Mesothelial cell of epicardium (in vitro differentiated cells): ENCODE results near the gene DSCAM. TPM values are rescaled to one million over a fixed set of nuclear protein-coding genes. Genes with fewer than 3 reads are reported as not detected.
"Not testable (repeated sequence)": the region's sequence is repeated elsewhere in the genome, so short reads cannot be mapped to it uniquely, and the experiment has no call there.

ENCODE experiments used
- DNase-seq, 2 experiments: peaks; one replicate each; pipeline ENCODE4 v3.0.0; 2021; ENCODE audit warnings: low spot score in 2 of 2; ENCODE audit not compliant: unreplicated experiment in 2 of 2
- H3K27ac Mint-ChIP-seq: 2 replicates; pipeline ENCODE4 v1.8.0; 2021; ENCODE audit warnings: mixed read lengths
- H3K27me3 Mint-ChIP-seq: 2 replicates; pipeline ENCODE4 v1.8.0; 2021; ENCODE audit warnings: low read depth, mixed read lengths
- H3K36me3 Mint-ChIP-seq: 2 replicates; pipeline ENCODE4 v1.8.0; 2021; ENCODE audit warnings: mixed read lengths
- H3K4me1 Mint-ChIP-seq: 2 replicates; pipeline ENCODE4 v1.8.0; 2021; ENCODE audit warnings: mixed read lengths
- H3K4me3 Mint-ChIP-seq: 2 replicates; pipeline ENCODE4 v1.8.0; 2021; ENCODE audit warnings: mild to moderate bottlenecking, moderate library complexity, mixed read lengths
- H3K9me3 Mint-ChIP-seq: 2 replicates; pipeline ENCODE4 v1.8.0; 2021; ENCODE audit warnings: mixed read lengths
- total RNA-seq: library from RNA; stranded (reverse); gene quantifications from 3 replicates; pipeline ENCODE4 v1.2.1, GENCODE V29; 2021
- TF ChIP-seq, protein P1 (sequence below): fragments of 200-600 bp; sonication (generic); IDR thresholded peaks from one replicate; pipeline ENCODE4 v1.5.0; 2021; ENCODE audit warnings: antibody characterized with exemption; ENCODE audit not compliant: unreplicated experiment

DSCAM gene
- total RNA-seq, 1 donor from 2014 or later = not detected

DNA sequence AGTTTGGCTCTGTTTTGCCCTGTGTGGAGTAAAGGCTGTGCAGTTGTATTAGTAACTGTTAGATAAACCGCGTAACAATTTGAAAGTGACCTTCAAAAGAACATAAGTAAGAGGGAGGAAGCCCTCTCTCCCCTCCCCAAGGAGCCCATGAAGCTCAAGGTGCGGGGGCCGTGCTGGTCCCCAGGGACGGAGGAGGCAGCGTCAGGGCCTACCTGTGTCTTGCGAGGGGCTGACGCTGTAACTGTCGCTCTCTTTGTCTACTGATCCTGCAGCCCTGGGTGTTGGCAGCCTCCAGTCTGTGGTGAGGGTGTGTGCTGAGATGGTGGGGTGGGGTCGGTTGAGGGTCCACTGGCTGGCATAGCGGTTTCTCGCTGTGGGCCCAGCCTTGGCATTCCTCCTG lies 803.1 kb downstream of the DSCAM start:
- no peak overlapping the region for H3K27ac Mint-ChIP-seq
- peaks cover 9% of the 10 kb centered on the region for H3K4me1 Mint-ChIP-seq
- no peaks in the 10 kb centered on the region for H3K36me3 Mint-ChIP-seq
- DNase-seq = no peak
- no peaks in the 10 kb centered on the region for H3K27me3 Mint-ChIP-seq
- H3K9me3 Mint-ChIP-seq = no peaks in the 10 kb centered on the region
- no peak overlapping the region for H3K4me3 Mint-ChIP-seq
- TF ChIP-seq, protein P1, sequence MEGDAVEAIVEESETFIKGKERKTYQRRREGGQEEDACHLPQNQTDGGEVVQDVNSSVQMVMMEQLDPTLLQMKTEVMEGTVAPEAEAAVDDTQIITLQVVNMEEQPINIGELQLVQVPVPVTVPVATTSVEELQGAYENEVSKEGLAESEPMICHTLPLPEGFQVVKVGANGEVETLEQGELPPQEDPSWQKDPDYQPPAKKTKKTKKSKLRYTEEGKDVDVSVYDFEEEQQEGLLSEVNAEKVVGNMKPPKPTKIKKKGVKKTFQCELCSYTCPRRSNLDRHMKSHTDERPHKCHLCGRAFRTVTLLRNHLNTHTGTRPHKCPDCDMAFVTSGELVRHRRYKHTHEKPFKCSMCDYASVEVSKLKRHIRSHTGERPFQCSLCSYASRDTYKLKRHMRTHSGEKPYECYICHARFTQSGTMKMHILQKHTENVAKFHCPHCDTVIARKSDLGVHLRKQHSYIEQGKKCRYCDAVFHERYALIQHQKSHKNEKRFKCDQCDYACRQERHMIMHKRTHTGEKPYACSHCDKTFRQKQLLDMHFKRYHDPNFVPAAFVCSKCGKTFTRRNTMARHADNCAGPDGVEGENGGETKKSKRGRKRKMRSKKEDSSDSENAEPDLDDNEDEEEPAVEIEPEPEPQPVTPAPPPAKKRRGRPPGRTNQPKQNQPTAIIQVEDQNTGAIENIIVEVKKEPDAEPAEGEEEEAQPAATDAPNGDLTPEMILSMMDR = no peak

DNA sequence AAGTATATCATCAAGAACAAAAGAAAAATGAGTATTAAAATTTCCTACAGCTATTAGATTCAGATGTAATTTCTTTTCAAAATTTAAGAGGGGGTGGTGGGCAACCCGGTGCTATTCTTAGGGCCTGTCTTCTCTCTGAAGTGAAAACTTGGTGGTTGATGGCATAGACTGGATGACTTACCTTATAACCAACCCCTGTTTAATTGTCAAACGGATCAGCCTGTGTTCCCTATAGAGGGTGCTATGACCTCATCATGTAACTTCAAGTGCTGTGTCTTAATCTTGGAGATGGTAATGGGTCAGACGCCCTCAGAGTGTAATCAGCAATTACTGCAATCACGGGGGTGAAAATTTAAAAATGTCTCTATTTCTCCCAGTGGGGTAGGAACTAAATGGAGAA lies 803.5 kb downstream of the DSCAM start:
- Mint-ChIP-seq H3K36me3 (no peaks in the 10 kb centered on the region), H3K4me1 (peaks cover 6% of the 10 kb centered on the region), H3K27ac (no peak overlapping the region), H3K4me3 (no peak overlapping the region), H3K27me3 (no peaks in the 10 kb centered on the region), H3K9me3 (no peaks in the 10 kb centered on the region)
- no peak for DNase-seq
- TF ChIP-seq, protein P1 = no peak

DNA sequence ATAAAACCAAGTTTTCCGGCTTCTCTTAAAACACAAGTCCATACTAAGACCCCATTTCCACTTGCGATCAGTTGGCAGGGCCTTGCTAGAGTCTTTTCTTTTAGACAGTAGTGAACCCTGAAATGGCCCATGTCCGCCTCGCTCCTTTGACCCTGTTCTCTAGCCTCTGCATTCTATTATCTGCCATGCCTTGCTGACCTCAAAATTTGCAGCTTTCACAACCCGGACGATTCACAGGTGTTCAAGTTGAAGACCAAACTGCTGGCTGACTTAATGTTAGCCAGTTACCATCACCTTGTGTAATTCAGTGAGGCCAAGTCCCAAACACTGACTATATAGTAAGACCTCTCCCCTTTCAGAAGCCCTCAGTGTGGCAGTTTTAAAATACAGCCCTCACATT lies 805.5 kb downstream of the DSCAM start:
- Mint-ChIP-seq H3K4me1 (no peaks in the 10 kb centered on the region), H3K4me3 (no peak overlapping the region), H3K27me3 (no peaks in the 10 kb centered on the region), H3K9me3 (no peaks in the 10 kb centered on the region), H3K27ac (no peak overlapping the region), H3K36me3 (no peaks in the 10 kb centered on the region)
- TF ChIP-seq, protein P1 = no peak
- no peak for DNase-seq

DNA sequence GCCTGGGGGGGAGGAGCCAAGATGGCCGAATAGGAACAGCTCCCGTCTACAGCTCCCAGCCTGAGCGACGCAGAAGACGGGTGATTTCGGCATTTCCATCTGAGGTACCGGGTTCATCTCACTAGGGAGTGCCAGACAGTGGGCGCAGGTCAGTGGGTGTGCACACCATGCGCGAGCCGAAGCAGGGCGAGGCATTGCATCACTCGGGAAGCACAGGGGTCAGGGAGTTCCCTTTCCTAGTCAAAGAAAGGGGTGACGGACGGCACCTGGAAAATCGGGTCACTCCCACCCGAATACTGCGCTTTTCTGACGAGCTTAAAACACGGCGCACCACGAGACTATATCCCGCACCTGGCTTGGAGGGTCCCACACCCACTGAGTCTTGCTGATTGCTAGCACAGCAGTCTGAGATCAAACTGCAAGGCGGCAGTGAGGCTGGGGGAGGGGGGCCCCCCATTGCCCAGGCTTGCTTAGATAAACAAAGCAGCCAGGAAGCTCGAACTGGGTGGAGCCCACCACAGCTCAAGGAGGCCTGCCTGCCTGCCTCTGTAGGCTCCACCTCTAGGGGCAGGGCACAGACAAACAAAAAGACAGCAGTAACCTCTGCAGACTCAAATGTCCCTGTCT lies 813.7 kb downstream of the DSCAM start:
- not testable (repeated sequence) for H3K4me1 Mint-ChIP-seq, DNase-seq, H3K4me3 Mint-ChIP-seq, H3K27ac Mint-ChIP-seq, H3K36me3 Mint-ChIP-seq, H3K9me3 Mint-ChIP-seq, H3K27me3 Mint-ChIP-seq

DNA sequence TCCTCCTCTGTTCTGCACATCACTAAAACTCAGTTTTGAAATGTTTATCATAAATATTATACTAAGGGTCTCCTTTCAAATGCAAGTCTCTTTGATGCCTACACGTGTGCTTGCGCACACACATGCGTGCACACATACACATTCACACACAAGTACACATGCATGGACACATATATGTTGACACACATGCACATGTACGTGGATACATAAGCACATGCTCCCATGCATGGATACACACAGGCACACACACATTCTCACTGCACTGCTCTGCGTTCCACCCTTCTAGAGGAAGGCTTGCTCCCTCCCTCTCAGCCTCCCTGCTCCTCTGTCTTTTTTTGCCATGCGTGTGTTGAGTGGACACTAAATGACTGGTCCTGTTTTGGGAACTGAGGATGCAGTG lies 817.1 kb downstream of the DSCAM start:
- no peaks in the 10 kb centered on the region for H3K4me1 Mint-ChIP-seq
- H3K9me3 Mint-ChIP-seq = peaks cover 7% of the 10 kb centered on the region
- no peak for DNase-seq
- TF ChIP-seq, protein P1 = no peak
- no peak overlapping the region for H3K4me3 Mint-ChIP-seq
- no peak overlapping the region for H3K27ac Mint-ChIP-seq
- H3K27me3 Mint-ChIP-seq = no peaks in the 10 kb centered on the region
- H3K36me3 Mint-ChIP-seq = no peaks in the 10 kb centered on the region

DNA sequence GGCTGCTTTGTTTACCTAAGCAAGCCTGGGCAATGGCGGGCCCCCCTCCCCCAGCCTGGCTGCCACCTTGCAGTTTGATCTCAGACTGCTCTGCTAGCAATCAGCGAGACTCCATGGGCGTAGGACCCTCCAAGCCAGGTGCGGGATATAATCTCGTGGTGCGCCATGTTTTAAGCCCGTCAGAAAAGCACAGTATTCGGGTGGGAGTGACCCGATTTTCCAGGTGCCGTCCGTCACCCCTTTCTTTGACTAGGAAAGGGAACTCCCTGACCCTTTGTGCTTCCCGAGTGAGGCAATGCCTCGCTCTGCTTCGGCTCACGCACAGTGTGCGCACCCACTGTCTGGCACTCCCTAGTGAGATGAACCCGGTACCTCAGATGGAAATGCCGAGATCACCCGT lies 818.6 kb downstream of the DSCAM start:
- not testable (repeated sequence) for H3K4me3 Mint-ChIP-seq, H3K27me3 Mint-ChIP-seq, H3K9me3 Mint-ChIP-seq, H3K36me3 Mint-ChIP-seq, DNase-seq, H3K27ac Mint-ChIP-seq, H3K4me1 Mint-ChIP-seq
